ENCODE results near the gene MRRF. TPM values are rescaled to one million over a fixed set of nuclear protein-coding genes. Genes with fewer than 3 reads are reported as not detected.

The MRRF gene
- total RNA-seq, 3 donors from 2014 or later (not counting 1 experiment from before 2014, with no cell fraction given), result 17.7 to 29.9 (median 21.3) TPM

GRCh38 chr9:122239722-122240121, 25.0 kb upstream of the MRRF start:
- H3K9me3 ChIP-seq (ENCODE audit: control insufficient read depth, insufficient read depth, low read length), result no peaks in the 10 kb centered on the region
- H3K36me3 ChIP-seq (ENCODE audit: control insufficient read depth, insufficient read depth, low read length), result peaks cover 52% of the 10 kb centered on the region
- no peak overlapping the region for H3K4me3 ChIP-seq (ENCODE audit: low read length)
- WGBS (ENCODE audit: insufficient coverage), result 97% methylated on average over 2 of the region's 5 CpGs
- H3K4me1 ChIP-seq (ENCODE audit: control insufficient read depth, insufficient read depth, low read length), result no peaks in the 10 kb centered on the region
- H3K27me3 Mint-ChIP-seq (ENCODE audit: low read depth in 2 of 2), result no peaks in the 10 kb centered on the region
- H3K4me3 Mint-ChIP-seq, result no peak overlapping the region
- H3K9me3 Mint-ChIP-seq, result no peaks in the 10 kb centered on the region
- TF ChIP-seq, protein P1, sequence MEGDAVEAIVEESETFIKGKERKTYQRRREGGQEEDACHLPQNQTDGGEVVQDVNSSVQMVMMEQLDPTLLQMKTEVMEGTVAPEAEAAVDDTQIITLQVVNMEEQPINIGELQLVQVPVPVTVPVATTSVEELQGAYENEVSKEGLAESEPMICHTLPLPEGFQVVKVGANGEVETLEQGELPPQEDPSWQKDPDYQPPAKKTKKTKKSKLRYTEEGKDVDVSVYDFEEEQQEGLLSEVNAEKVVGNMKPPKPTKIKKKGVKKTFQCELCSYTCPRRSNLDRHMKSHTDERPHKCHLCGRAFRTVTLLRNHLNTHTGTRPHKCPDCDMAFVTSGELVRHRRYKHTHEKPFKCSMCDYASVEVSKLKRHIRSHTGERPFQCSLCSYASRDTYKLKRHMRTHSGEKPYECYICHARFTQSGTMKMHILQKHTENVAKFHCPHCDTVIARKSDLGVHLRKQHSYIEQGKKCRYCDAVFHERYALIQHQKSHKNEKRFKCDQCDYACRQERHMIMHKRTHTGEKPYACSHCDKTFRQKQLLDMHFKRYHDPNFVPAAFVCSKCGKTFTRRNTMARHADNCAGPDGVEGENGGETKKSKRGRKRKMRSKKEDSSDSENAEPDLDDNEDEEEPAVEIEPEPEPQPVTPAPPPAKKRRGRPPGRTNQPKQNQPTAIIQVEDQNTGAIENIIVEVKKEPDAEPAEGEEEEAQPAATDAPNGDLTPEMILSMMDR (IDR thresholded peaks at IDR 0.05), result no peak
- ATAC-seq (no peak), DNase-seq (no peak)
- no peaks in the 10 kb centered on the region for H3K4me1 Mint-ChIP-seq
- peaks cover 31% of the 10 kb centered on the region for H3K36me3 Mint-ChIP-seq
- intact Hi-C loops (cut with micrococcal nuclease), result no loop called here
- H3K27me3 ChIP-seq (ENCODE audit: control insufficient read depth, insufficient read depth, low read length), result no peaks in the 10 kb centered on the region
- H3K27ac Mint-ChIP-seq, result no peak overlapping the region
- H3K27ac ChIP-seq (ENCODE audit: low read length), result no peak overlapping the region

- DNase-seq (no peak), ATAC-seq (no peak)
- peaks cover 88% of the 10 kb centered on the region for H3K36me3 ChIP-seq (ENCODE audit: control insufficient read depth, insufficient read depth, low read length)
- no peaks in the 10 kb centered on the region for H3K4me1 ChIP-seq (ENCODE audit: control insufficient read depth, insufficient read depth, low read length)
- Mint-ChIP-seq H3K27ac (no peak overlapping the region), H3K27me3 (ENCODE audit: low read depth in 2 of 2) (no peaks in the 10 kb centered on the region), H3K36me3 (peaks cover 52% of the 10 kb centered on the region), H3K4me1 (peaks cover 0 to 6% of the 10 kb centered on the region in 2 donors), H3K9me3 (no peaks in the 10 kb centered on the region), H3K4me3 (no peak overlapping the region)
- no peaks in the 10 kb centered on the region for H3K27me3 ChIP-seq (ENCODE audit: control insufficient read depth, insufficient read depth, low read length)
- no peak overlapping the region for H3K27ac ChIP-seq (ENCODE audit: low read length)
- intact Hi-C loops (cut with micrococcal nuclease), result no loop called here
- no peak overlapping the region for H3K4me3 ChIP-seq (ENCODE audit: low read length)
- WGBS (ENCODE audit: insufficient coverage), result 92% methylated on average over 3 of the region's 3 CpGs
- no peaks in the 10 kb centered on the region for H3K9me3 ChIP-seq (ENCODE audit: control insufficient read depth, insufficient read depth, low read length)
- TF ChIP-seq, protein P1 (IDR thresholded peaks at IDR 0.05), result no peak
These were observed 20.3 kb upstream of the MRRF start for GRCh38 chr9:122244349-122244748.

DNA sequence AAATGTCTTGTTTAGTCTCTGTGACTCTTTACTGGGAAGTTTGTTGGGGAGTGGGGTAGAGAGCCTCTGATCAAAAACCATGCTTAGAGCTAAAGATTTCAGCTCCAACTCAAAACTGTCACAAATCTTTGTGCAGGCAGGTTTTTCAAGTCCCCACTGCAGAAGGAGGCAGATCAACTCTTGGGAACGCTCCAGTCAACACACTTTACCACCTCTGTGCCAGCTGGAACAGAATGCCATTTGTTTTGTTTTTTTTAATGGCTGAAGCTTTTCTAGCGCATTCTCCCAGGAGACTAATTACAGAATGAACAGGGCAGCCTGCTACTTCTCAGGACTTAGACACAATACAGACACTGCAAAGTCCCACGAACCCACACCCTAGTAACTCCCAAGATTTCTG, 18.0 kb upstream of the MRRF start:
- intact Hi-C loops (cut with micrococcal nuclease), result no loop called here
- Mint-ChIP-seq H3K27me3 (ENCODE audit: low read depth in 2 of 2) (no peaks in the 10 kb centered on the region), H3K27ac (peak overlapping the region in 1 of 2 donors; percentile 42), H3K9me3 (no peaks in the 10 kb centered on the region), H3K4me3 (no peak overlapping the region), H3K4me1 (peaks cover 0 to 6% of the 10 kb centered on the region in 2 donors), H3K36me3 (peaks cover 47% of the 10 kb centered on the region)
- 100% methylated on average over 3 of the region's 3 CpGs for WGBS (ENCODE audit: insufficient coverage)
- H3K9me3 ChIP-seq (ENCODE audit: control insufficient read depth, insufficient read depth, low read length), result no peaks in the 10 kb centered on the region
- no peaks in the 10 kb centered on the region for H3K4me1 ChIP-seq (ENCODE audit: control insufficient read depth, insufficient read depth, low read length)
- ATAC-seq (no peak), DNase-seq (no peak)
- H3K27ac ChIP-seq (ENCODE audit: low read length), result no peak overlapping the region
- H3K27me3 ChIP-seq (ENCODE audit: control insufficient read depth, insufficient read depth, low read length), result no peaks in the 10 kb centered on the region
- TF ChIP-seq, protein P1 (IDR thresholded peaks at IDR 0.05), result no peak
- H3K4me3 ChIP-seq (ENCODE audit: low read length), result no peak overlapping the region
- peaks cover 84% of the 10 kb centered on the region for H3K36me3 ChIP-seq (ENCODE audit: control insufficient read depth, insufficient read depth, low read length)

DNA sequence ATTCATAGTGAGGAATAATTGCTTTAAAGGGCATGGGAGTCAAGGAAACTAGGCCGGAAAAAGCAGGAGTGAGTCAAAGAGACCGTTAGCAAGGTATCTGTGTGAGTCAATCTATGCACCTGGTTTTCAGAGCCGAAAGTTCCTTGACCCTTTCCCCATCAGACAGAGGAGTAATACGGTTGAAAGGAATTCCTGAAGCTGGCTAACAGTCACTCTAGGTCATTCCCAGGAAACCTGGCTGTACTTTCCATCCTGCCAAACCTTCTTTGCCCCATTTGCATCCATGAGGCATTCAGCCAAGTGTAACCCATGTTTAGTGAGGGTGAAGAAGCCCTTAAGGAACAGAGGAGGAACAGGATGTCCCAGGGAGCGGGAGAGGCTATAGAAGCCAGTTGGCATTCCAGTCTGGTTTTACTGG, 16.2 kb upstream of the MRRF start:
- TF ChIP-seq, protein P1 (IDR thresholded peaks at IDR 0.05), result no peak
- H3K36me3 ChIP-seq (ENCODE audit: control insufficient read depth, insufficient read depth, low read length), result peaks cover 81% of the 10 kb centered on the region
- intact Hi-C loops (cut with micrococcal nuclease), result no loop called here

More for the DNA sequence above, 16.2 kb upstream of the MRRF start:
- no peak overlapping the region for H3K27ac Mint-ChIP-seq
- Histone ChIP-seq H3K27me3 (ENCODE audit: control insufficient read depth, insufficient read depth, low read length) (no peaks in the 10 kb centered on the region), H3K9me3 (ENCODE audit: control insufficient read depth, insufficient read depth, low read length) (no peaks in the 10 kb centered on the region), H3K4me1 (ENCODE audit: control insufficient read depth, insufficient read depth, low read length) (no peaks in the 10 kb centered on the region), H3K4me3 (ENCODE audit: low read length) (no peak overlapping the region), H3K27ac (ENCODE audit: low read length) (no peak overlapping the region)
- H3K27me3 Mint-ChIP-seq (ENCODE audit: low read depth in 2 of 2), result no peaks in the 10 kb centered on the region
- ATAC-seq, result no peak
- peaks cover 39% of the 10 kb centered on the region for H3K36me3 Mint-ChIP-seq
- H3K4me1 Mint-ChIP-seq, result peaks cover 5 to 20% of the 10 kb centered on the region in 2 donors
- 94% methylated on average over 4 of the region's 5 CpGs for WGBS (ENCODE audit: insufficient coverage)
- H3K9me3 Mint-ChIP-seq, result no peaks in the 10 kb centered on the region
- DNase-seq, result no peak
- no peak overlapping the region for H3K4me3 Mint-ChIP-seq

Measured in natural killer cell (primary cell).